Keratinocyte (primary cell): ENCODE results near the gene TRAPPC1.

Experiments used
- CTCF ChIP-seq, 3 experiments: IDR thresholded peaks in 1 of 3; conservative IDR thresholded peaks in 1 of 3; optimal IDR thresholded peaks in 1 of 3; 2 replicates in 2 of 3; 3 replicates in 1 of 3; pipeline versions ENCODE3 to v1.5.1; 2011; ENCODE audit warnings: low read length in 3 of 3, mild to moderate bottlenecking in 3 of 3, moderate library complexity in 2 of 3, control low read depth in 1 of 3, inconsistent platforms in 1 of 3; ENCODE audit not compliant: insufficient read depth in 2 of 3; ENCODE audit errors: extremely low read depth in 1 of 3
- EZH2 ChIP-seq: IDR thresholded peaks from one replicate; pipeline ENCODE4 v1.6.1; 2012; ENCODE audit warnings: inconsistent platforms, mild to moderate bottlenecking, low read length, moderate library complexity

- no peak for TF ChIP-seq EZH2
- TF ChIP-seq CTCF (optimal IDR thresholded peaks at IDR 0.05 in 1 of 3, IDR thresholded peaks at IDR 0.05 in 1 of 3, conservative IDR thresholded peaks at IDR 0.05 in 1 of 3; ENCODE audit: extremely low read depth in 1 of 3, insufficient read depth in 2 of 3, low read length in 3 of 3), result no peak
Observed at GRCh38 chr17:7945651-7946050, 13.9 kb upstream of the TRAPPC1 start.
